ENCODE measurements around the gene PTPRN2.
"Not testable (repeated sequence)": the region's sequence is repeated elsewhere in the genome, so short reads cannot be mapped to it uniquely, and the experiment has no call there.

PTPRN2 gene

GRCh38 chr7:158518980-158519632, 68.5 kb downstream of the PTPRN2 start:
- Histone ChIP-seq H3K4me1 (ENCODE audit: control insufficient read depth in 2 of 2, insufficient read depth in 2 of 2, low read length in 2 of 2) (no peaks in the 10 kb centered on the region), H3K4me3 (ENCODE audit: low read length in 2 of 2) (no peak overlapping the region), H3K36me3 (ENCODE audit: control insufficient read depth in 2 of 2, insufficient read depth in 2 of 2, low read length in 2 of 2) (no peaks in the 10 kb centered on the region), H3K9ac (ENCODE audit: low read depth in 1 of 2, low read length in 2 of 2) (no peak overlapping the region), H3K9me3 (ENCODE audit: control insufficient read depth in 2 of 2, low read length in 2 of 2) (no peaks in the 10 kb centered on the region), H3K27me3 (ENCODE audit: control insufficient read depth in 2 of 2, insufficient read depth in 2 of 2, low read length in 2 of 2) (no peaks in the 10 kb centered on the region), H3K27ac (ENCODE audit: low read depth in 2 of 2, low read length in 2 of 2) (no peak overlapping the region)

GRCh38 chr7:158517571-158517970, 70.1 kb downstream of the PTPRN2 start:
- Histone ChIP-seq H3K36me3 (ENCODE audit: control insufficient read depth in 2 of 2, insufficient read depth in 2 of 2, low read length in 2 of 2) (no peaks in the 10 kb centered on the region), H3K9me3 (ENCODE audit: control insufficient read depth in 2 of 2, low read length in 2 of 2) (no peaks in the 10 kb centered on the region), H3K4me1 (ENCODE audit: control insufficient read depth in 2 of 2, insufficient read depth in 2 of 2, low read length in 2 of 2) (no peaks in the 10 kb centered on the region), H3K27me3 (ENCODE audit: control insufficient read depth in 2 of 2, insufficient read depth in 2 of 2, low read length in 2 of 2) (no peaks in the 10 kb centered on the region), H3K9ac (ENCODE audit: low read depth in 1 of 2, low read length in 2 of 2) (no peak overlapping the region), H3K27ac (ENCODE audit: low read depth in 2 of 2, low read length in 2 of 2) (no peak overlapping the region), H3K4me3 (ENCODE audit: low read length in 2 of 2) (no peak overlapping the region)

GRCh38 chr7:158517072-158517471, 70.6 kb downstream of the PTPRN2 start:
- Histone ChIP-seq H3K4me3 (ENCODE audit: low read length in 2 of 2) (no peak overlapping the region), H3K9me3 (ENCODE audit: control insufficient read depth in 2 of 2, low read length in 2 of 2) (no peaks in the 10 kb centered on the region), H3K27me3 (ENCODE audit: control insufficient read depth in 2 of 2, insufficient read depth in 2 of 2, low read length in 2 of 2) (no peaks in the 10 kb centered on the region), H3K4me1 (ENCODE audit: control insufficient read depth in 2 of 2, insufficient read depth in 2 of 2, low read length in 2 of 2) (no peaks in the 10 kb centered on the region), H3K27ac (ENCODE audit: low read depth in 2 of 2, low read length in 2 of 2) (no peak overlapping the region), H3K36me3 (ENCODE audit: control insufficient read depth in 2 of 2, insufficient read depth in 2 of 2, low read length in 2 of 2) (no peaks in the 10 kb centered on the region), H3K9ac (ENCODE audit: low read depth in 1 of 2, low read length in 2 of 2) (no peak overlapping the region)

GRCh38 chr7:158516524-158516923, 71.1 kb downstream of the PTPRN2 start:
- H3K4me3 ChIP-seq (ENCODE audit: low read length in 2 of 2), result no peak overlapping the region
- H3K27me3 ChIP-seq (ENCODE audit: control insufficient read depth in 2 of 2, insufficient read depth in 2 of 2, low read length in 2 of 2), result no peaks in the 10 kb centered on the region
- H3K9ac ChIP-seq (ENCODE audit: low read depth in 1 of 2, low read length in 2 of 2), result no peak overlapping the region
- no peak overlapping the region for H3K27ac ChIP-seq (ENCODE audit: low read depth in 2 of 2, low read length in 2 of 2)
- no peaks in the 10 kb centered on the region for H3K36me3 ChIP-seq (ENCODE audit: control insufficient read depth in 2 of 2, insufficient read depth in 2 of 2, low read length in 2 of 2)
- no peaks in the 10 kb centered on the region for H3K4me1 ChIP-seq (ENCODE audit: control insufficient read depth in 2 of 2, insufficient read depth in 2 of 2, low read length in 2 of 2)
- peaks cover 0 to 2% of the 10 kb centered on the region in 2 donors for H3K9me3 ChIP-seq (ENCODE audit: control insufficient read depth in 2 of 2, low read length in 2 of 2)

GRCh38 chr7:158512869-158513268, 74.8 kb downstream of the PTPRN2 start:
- H3K9me3 ChIP-seq (ENCODE audit: control insufficient read depth in 2 of 2, low read length in 2 of 2), result peaks cover 0 to 9% of the 10 kb centered on the region in 2 donors
- H3K36me3 ChIP-seq (ENCODE audit: control insufficient read depth in 2 of 2, insufficient read depth in 2 of 2, low read length in 2 of 2), result no peaks in the 10 kb centered on the region
- no peak overlapping the region for H3K4me3 ChIP-seq (ENCODE audit: low read length in 2 of 2)
- no peaks in the 10 kb centered on the region for H3K27me3 ChIP-seq (ENCODE audit: control insufficient read depth in 2 of 2, insufficient read depth in 2 of 2, low read length in 2 of 2)
- H3K27ac ChIP-seq (ENCODE audit: low read depth in 2 of 2, low read length in 2 of 2), result no peak overlapping the region
- no peak overlapping the region for H3K9ac ChIP-seq (ENCODE audit: low read depth in 1 of 2, low read length in 2 of 2)
- H3K4me1 ChIP-seq (ENCODE audit: control insufficient read depth in 2 of 2, insufficient read depth in 2 of 2, low read length in 2 of 2), result peaks cover 3% of the 10 kb centered on the region in 2 donors

- Histone ChIP-seq H3K27ac (ENCODE audit: low read depth in 2 of 2, low read length in 2 of 2) (no peak overlapping the region), H3K4me3 (ENCODE audit: low read length in 2 of 2) (no peak overlapping the region), H3K4me1 (ENCODE audit: control insufficient read depth in 2 of 2, insufficient read depth in 2 of 2, low read length in 2 of 2) (peaks cover 3% of the 10 kb centered on the region in 2 donors), H3K36me3 (ENCODE audit: control insufficient read depth in 2 of 2, insufficient read depth in 2 of 2, low read length in 2 of 2) (no peaks in the 10 kb centered on the region), H3K9me3 (ENCODE audit: control insufficient read depth in 2 of 2, low read length in 2 of 2) (peaks cover 0 to 9% of the 10 kb centered on the region in 2 donors), H3K9ac (ENCODE audit: low read depth in 1 of 2, low read length in 2 of 2) (no peak overlapping the region), H3K27me3 (ENCODE audit: control insufficient read depth in 2 of 2, insufficient read depth in 2 of 2, low read length in 2 of 2) (no peaks in the 10 kb centered on the region)
These were observed 75.6 kb downstream of the PTPRN2 start for GRCh38 chr7:158512042-158512441.

- Histone ChIP-seq H3K4me3 (ENCODE audit: low read length in 2 of 2) (peak overlapping the region; percentile 27 to 41), H3K4me1 (ENCODE audit: control insufficient read depth in 2 of 2, insufficient read depth in 2 of 2, low read length in 2 of 2) (peaks cover 3% of the 10 kb centered on the region in 2 donors), H3K27me3 (ENCODE audit: control insufficient read depth in 2 of 2, insufficient read depth in 2 of 2, low read length in 2 of 2) (no peaks in the 10 kb centered on the region), H3K9me3 (ENCODE audit: control insufficient read depth in 2 of 2, low read length in 2 of 2) (peaks cover 0 to 12% of the 10 kb centered on the region in 2 donors), H3K27ac (ENCODE audit: low read depth in 2 of 2, low read length in 2 of 2) (no peak overlapping the region), H3K36me3 (ENCODE audit: control insufficient read depth in 2 of 2, insufficient read depth in 2 of 2, low read length in 2 of 2) (no peaks in the 10 kb centered on the region), H3K9ac (ENCODE audit: low read depth in 1 of 2, low read length in 2 of 2) (no peak overlapping the region)
These were observed 78.7 kb downstream of the PTPRN2 start for GRCh38 chr7:158508802-158509385.

- H3K4me1 ChIP-seq (ENCODE audit: control insufficient read depth in 2 of 2, insufficient read depth in 2 of 2, low read length in 2 of 2); H3K36me3 ChIP-seq (ENCODE audit: control insufficient read depth in 2 of 2, insufficient read depth in 2 of 2, low read length in 2 of 2): not testable (repeated sequence)
- H3K9me3 ChIP-seq (ENCODE audit: control insufficient read depth in 2 of 2, low read length in 2 of 2), result peaks cover 0 to 12% of the 10 kb centered on the region in 2 donors
These were observed 79.3 kb downstream of the PTPRN2 start for GRCh38 chr7:158508321-158508720.

GRCh38 chr7:158507917-158508316, 79.7 kb downstream of the PTPRN2 start:
- H3K27ac ChIP-seq (ENCODE audit: low read depth in 2 of 2, low read length in 2 of 2), result peak overlapping the region; percentile 36 to 64
- H3K4me3 ChIP-seq (ENCODE audit: low read length in 2 of 2), result no peak overlapping the region
- no peak overlapping the region for H3K9ac ChIP-seq (ENCODE audit: low read depth in 1 of 2, low read length in 2 of 2)
- H3K4me1 ChIP-seq (ENCODE audit: control insufficient read depth in 2 of 2, insufficient read depth in 2 of 2, low read length in 2 of 2), result peaks cover 3% of the 10 kb centered on the region in 2 donors
- H3K27me3 ChIP-seq (ENCODE audit: control insufficient read depth in 2 of 2, insufficient read depth in 2 of 2, low read length in 2 of 2), result no peaks in the 10 kb centered on the region
- H3K36me3 ChIP-seq (ENCODE audit: control insufficient read depth in 2 of 2, insufficient read depth in 2 of 2, low read length in 2 of 2), result no peaks in the 10 kb centered on the region
- peaks cover 0 to 12% of the 10 kb centered on the region in 2 donors for H3K9me3 ChIP-seq (ENCODE audit: control insufficient read depth in 2 of 2, low read length in 2 of 2)

More at GRCh38 chr7:158508321-158508720, 79.3 kb downstream of the PTPRN2 start:
- not testable (repeated sequence) for H3K27me3 ChIP-seq (ENCODE audit: control insufficient read depth in 2 of 2, insufficient read depth in 2 of 2, low read length in 2 of 2); H3K4me3 ChIP-seq (ENCODE audit: low read length in 2 of 2); H3K9ac ChIP-seq (ENCODE audit: low read depth in 1 of 2, low read length in 2 of 2)
- H3K27ac ChIP-seq (ENCODE audit: low read depth in 2 of 2, low read length in 2 of 2), result peak overlapping the region; percentile 36 to 64

GRCh38 chr7:158507175-158507574, 80.4 kb downstream of the PTPRN2 start:
- H3K27me3 ChIP-seq (ENCODE audit: control insufficient read depth in 2 of 2, insufficient read depth in 2 of 2, low read length in 2 of 2); H3K36me3 ChIP-seq (ENCODE audit: control insufficient read depth in 2 of 2, insufficient read depth in 2 of 2, low read length in 2 of 2); H3K4me3 ChIP-seq (ENCODE audit: low read length in 2 of 2); H3K9ac ChIP-seq (ENCODE audit: low read depth in 1 of 2, low read length in 2 of 2); H3K27ac ChIP-seq (ENCODE audit: low read depth in 2 of 2, low read length in 2 of 2); H3K4me1 ChIP-seq (ENCODE audit: control insufficient read depth in 2 of 2, insufficient read depth in 2 of 2, low read length in 2 of 2): not testable (repeated sequence)
- H3K9me3 ChIP-seq (ENCODE audit: control insufficient read depth in 2 of 2, low read length in 2 of 2), result peaks cover 0 to 12% of the 10 kb centered on the region in 2 donors
